Esophagus muscularis mucosa (tissue), 4 donors: Measurements from ENCODE around the gene KCNJ15.

Experiments used
- EP300 ChIP-seq: sonication (generic); formaldehyde crosslinking; IDR thresholded peaks from one replicate; pipeline ENCODE4 v1.6.1; 2017; ENCODE audit warnings: antibody characterized with exemption
- POLR2A ChIP-seq: fragments of 450-650 bp; IDR thresholded peaks from one replicate; pipeline ENCODE4 v1.6.1; 2017; ENCODE audit warnings: antibody characterized with exemption, moderate library complexity, mild to moderate bottlenecking, low read depth
- POLR2AphosphoS5 ChIP-seq, 2 donors: sonication (generic); formaldehyde crosslinking; IDR thresholded peaks; one replicate each; pipeline ENCODE4 v1.6.1; 2017; ENCODE audit warnings: antibody characterized with exemption in 2 of 2
- TF ChIP-seq, protein P1 (sequence below), 3 experiments: fragments of 200-600 bp in 2 of 3; fragments of 450-650 bp in 1 of 3; sonication (generic) in 2 of 3; IDR thresholded peaks; one replicate each; pipeline ENCODE4 v1.5.1; 2017 to 2019; ENCODE audit warnings: antibody characterized with exemption in 3 of 3, mild to moderate bottlenecking in 2 of 3, moderate library complexity in 1 of 3

DNA sequence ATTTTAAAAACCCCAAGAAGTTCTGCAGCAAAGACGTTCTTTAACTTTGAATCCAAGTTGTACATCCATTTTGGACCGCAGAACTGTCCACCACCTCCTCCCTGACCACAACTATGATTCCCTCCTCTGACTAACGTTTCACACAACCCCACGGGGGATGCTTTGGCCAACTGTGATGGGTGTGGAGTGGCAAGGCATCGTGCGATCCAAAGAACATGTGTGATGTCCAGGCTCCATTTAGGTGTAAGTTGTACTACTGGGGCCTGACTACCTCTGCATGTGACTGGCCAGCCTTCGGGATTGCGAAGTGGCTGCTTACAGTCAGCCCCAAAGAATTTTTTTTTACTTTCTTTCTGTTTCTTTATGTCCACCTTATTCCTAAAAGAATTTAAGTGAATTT is 6.7 kb downstream of the KCNJ15 start:
- TF ChIP-seq, protein P1, sequence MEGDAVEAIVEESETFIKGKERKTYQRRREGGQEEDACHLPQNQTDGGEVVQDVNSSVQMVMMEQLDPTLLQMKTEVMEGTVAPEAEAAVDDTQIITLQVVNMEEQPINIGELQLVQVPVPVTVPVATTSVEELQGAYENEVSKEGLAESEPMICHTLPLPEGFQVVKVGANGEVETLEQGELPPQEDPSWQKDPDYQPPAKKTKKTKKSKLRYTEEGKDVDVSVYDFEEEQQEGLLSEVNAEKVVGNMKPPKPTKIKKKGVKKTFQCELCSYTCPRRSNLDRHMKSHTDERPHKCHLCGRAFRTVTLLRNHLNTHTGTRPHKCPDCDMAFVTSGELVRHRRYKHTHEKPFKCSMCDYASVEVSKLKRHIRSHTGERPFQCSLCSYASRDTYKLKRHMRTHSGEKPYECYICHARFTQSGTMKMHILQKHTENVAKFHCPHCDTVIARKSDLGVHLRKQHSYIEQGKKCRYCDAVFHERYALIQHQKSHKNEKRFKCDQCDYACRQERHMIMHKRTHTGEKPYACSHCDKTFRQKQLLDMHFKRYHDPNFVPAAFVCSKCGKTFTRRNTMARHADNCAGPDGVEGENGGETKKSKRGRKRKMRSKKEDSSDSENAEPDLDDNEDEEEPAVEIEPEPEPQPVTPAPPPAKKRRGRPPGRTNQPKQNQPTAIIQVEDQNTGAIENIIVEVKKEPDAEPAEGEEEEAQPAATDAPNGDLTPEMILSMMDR (IDR thresholded peaks at IDR 0.05), result no peak
- TF ChIP-seq POLR2A, result no peak
- TF ChIP-seq POLR2AphosphoS5 (IDR thresholded peaks at IDR 0.05), result no peak
- TF ChIP-seq EP300, result no peak
